GM19193 (cell line): ENCODE measurements around the gene FAM187B.

Experiments
- POLR2A ChIP-seq: IDR thresholded peaks from 4 replicates; pipeline ENCODE4 v1.6.1; 2011; ENCODE audit not compliant: insufficient read depth, insufficient read length; ENCODE audit errors: extremely low read depth

FAM187B gene

GRCh38 chr19:35179830-35180229, 48.7 kb downstream of the FAM187B start:
- no peak for TF ChIP-seq POLR2A

GRCh38 chr19:35178701-35179100, 49.8 kb downstream of the FAM187B start:
- TF ChIP-seq POLR2A: no peak

- no peak for TF ChIP-seq POLR2A
These were observed 50.9 kb downstream of the FAM187B start for GRCh38 chr19:35177377-35178274.

GRCh38 chr19:35176181-35176570, 52.4 kb downstream of the FAM187B start:
- TF ChIP-seq POLR2A: no peak
